Measurements from ENCODE around the gene DCAF7. TPM values are rescaled to one million over a fixed set of nuclear protein-coding genes. Genes with fewer than 3 reads are reported as not detected.

Gene DCAF7
- total RNA-seq, 1 donor from 2014 or later, result 47.0 TPM

DNA sequence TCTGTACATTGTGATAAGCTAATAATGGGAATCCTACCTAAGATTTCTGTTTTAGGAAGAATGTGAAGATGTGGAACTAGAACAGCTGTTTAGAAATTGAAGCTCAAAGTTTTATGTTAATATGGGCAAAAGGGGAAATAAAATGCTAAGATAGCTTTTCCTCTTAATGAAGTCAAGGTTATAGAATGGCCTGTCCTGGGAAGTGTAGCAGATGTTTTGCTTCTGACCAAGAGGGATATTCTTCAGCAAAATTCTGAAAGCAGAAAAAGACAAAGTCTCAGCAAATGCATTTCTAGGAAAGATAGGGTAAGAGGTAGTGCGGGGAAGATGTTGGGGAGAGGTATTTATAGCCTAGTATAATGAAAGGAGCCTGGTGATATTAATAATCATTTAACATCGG, 85.0 kb downstream of the DCAF7 start:
- Histone ChIP-seq H3K4me3 (ENCODE audit: low read depth, low read length) (no peak overlapping the region), H3K27me3 (ENCODE audit: control insufficient read depth, insufficient read depth, low read length) (no peaks in the 10 kb centered on the region), H3K36me3 (ENCODE audit: control insufficient read depth, insufficient read depth, low read length) (no peaks in the 10 kb centered on the region)
- DNase-seq (ENCODE audit: low read depth), result no peak
- TF ChIP-seq, protein P1, sequence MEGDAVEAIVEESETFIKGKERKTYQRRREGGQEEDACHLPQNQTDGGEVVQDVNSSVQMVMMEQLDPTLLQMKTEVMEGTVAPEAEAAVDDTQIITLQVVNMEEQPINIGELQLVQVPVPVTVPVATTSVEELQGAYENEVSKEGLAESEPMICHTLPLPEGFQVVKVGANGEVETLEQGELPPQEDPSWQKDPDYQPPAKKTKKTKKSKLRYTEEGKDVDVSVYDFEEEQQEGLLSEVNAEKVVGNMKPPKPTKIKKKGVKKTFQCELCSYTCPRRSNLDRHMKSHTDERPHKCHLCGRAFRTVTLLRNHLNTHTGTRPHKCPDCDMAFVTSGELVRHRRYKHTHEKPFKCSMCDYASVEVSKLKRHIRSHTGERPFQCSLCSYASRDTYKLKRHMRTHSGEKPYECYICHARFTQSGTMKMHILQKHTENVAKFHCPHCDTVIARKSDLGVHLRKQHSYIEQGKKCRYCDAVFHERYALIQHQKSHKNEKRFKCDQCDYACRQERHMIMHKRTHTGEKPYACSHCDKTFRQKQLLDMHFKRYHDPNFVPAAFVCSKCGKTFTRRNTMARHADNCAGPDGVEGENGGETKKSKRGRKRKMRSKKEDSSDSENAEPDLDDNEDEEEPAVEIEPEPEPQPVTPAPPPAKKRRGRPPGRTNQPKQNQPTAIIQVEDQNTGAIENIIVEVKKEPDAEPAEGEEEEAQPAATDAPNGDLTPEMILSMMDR (IDR thresholded peaks at IDR 0.05; ENCODE audit: insufficient read depth, low read length, poor library complexity, severe bottlenecking), result no peak

- H3K4me3 ChIP-seq (ENCODE audit: low read depth, low read length), result no peak overlapping the region
- no peaks in the 10 kb centered on the region for H3K36me3 ChIP-seq (ENCODE audit: control insufficient read depth, insufficient read depth, low read length)
- TF ChIP-seq, protein P1 (IDR thresholded peaks at IDR 0.05; ENCODE audit: insufficient read depth, low read length, poor library complexity, severe bottlenecking), result no peak
- no peak for DNase-seq (ENCODE audit: low read depth)
- H3K27me3 ChIP-seq (ENCODE audit: control insufficient read depth, insufficient read depth, low read length), result no peaks in the 10 kb centered on the region
Observed at GRCh38 chr17:63635787-63636186, 85.5 kb downstream of the DCAF7 start.

DNA sequence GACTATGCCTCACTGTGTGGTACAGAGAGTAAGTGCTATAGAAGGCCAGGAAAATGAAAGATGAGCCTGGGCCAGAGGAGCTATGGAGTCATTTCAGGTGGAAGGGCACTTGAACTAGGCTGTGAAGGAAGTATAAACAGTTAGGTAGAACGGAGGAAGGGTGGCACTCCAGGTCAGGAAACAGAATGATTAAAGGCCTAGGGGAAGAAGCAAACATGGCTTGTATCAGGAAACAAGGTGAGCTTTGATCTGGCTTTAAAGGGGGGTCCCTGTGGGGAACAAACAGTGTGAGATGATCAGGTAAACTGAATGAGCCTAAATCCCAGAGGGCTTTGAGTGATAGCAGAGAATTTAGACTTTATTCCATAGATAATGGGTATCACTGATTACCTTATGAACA, 88.8 kb downstream of the DCAF7 start:
- Histone ChIP-seq H3K27me3 (ENCODE audit: control insufficient read depth, insufficient read depth, low read length) (no peaks in the 10 kb centered on the region), H3K36me3 (ENCODE audit: control insufficient read depth, insufficient read depth, low read length) (no peaks in the 10 kb centered on the region), H3K4me3 (ENCODE audit: low read depth, low read length) (no peak overlapping the region)
- no peak for DNase-seq (ENCODE audit: low read depth)
- TF ChIP-seq, protein P1 (IDR thresholded peaks at IDR 0.05; ENCODE audit: insufficient read depth, low read length, poor library complexity, severe bottlenecking), result no peak

DNA sequence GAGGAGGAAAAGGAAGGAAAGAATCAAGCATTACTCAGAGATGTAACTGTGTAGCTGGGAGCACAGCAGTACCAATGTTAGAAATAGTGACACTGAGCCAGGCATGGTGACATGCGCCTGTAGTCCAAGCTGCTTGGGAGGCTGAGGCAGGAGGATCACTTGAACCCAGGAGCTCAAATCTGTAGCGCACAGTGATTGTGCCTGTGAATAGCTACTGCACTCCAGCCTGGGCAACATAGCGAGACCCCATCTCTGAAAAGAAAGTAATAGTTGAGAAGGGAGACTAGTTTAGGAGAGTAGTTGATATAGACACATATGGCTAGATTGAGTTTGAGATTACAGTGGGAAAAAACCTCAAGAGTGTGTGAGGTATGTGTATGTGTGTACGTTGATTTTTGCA, 89.8 kb downstream of the DCAF7 start:
- Histone ChIP-seq H3K36me3 (ENCODE audit: control insufficient read depth, insufficient read depth, low read length) (no peaks in the 10 kb centered on the region), H3K4me3 (ENCODE audit: low read depth, low read length) (no peak overlapping the region), H3K27me3 (ENCODE audit: control insufficient read depth, insufficient read depth, low read length) (no peaks in the 10 kb centered on the region)
- TF ChIP-seq, protein P1 (IDR thresholded peaks at IDR 0.05; ENCODE audit: insufficient read depth, low read length, poor library complexity, severe bottlenecking), result no peak
- DNase-seq (ENCODE audit: low read depth), result no peak

- Histone ChIP-seq H3K36me3 (ENCODE audit: control insufficient read depth, insufficient read depth, low read length) (no peaks in the 10 kb centered on the region), H3K27me3 (ENCODE audit: control insufficient read depth, insufficient read depth, low read length) (no peaks in the 10 kb centered on the region), H3K4me3 (ENCODE audit: low read depth, low read length) (no peak overlapping the region)
- no peak for DNase-seq (ENCODE audit: low read depth)
- TF ChIP-seq, protein P1 (IDR thresholded peaks at IDR 0.05; ENCODE audit: insufficient read depth, low read length, poor library complexity, severe bottlenecking), result no peak
Observed at GRCh38 chr17:63641692-63642448, 91.6 kb downstream of the DCAF7 start.

Other genes with a start within 250 kb of the DCAF7 start
- gene CYB561, start 104.2 kb upstream of the DCAF7 start, total RNA-seq, result 19.3 and 26.4 TPM in 2 replicates
- gene ACE, start 73.4 kb upstream of the DCAF7 start, total RNA-seq, result 1.5 and 1.6 TPM in 2 replicates
- 0.07 and 0.21 TPM in 2 replicates for gene KCNH6, start 27.1 kb upstream of the DCAF7 start, total RNA-seq
- gene TACO1, start 50.4 kb downstream of the DCAF7 start, total RNA-seq, result 24.7 and 24.9 TPM in 2 replicates
- gene MAP3K3, start 71.9 kb downstream of the DCAF7 start, total RNA-seq, result 19.8 and 25.1 TPM in 2 replicates
- 153 and 158 TPM in 2 replicates for gene LIMD2, start 149.6 kb downstream of the DCAF7 start, total RNA-seq
- 17.2 and 18.6 TPM in 2 replicates for gene STRADA, start 191.3 kb downstream of the DCAF7 start, total RNA-seq
- gene CCDC47, start 223.1 kb downstream of the DCAF7 start, total RNA-seq, result 39.3 and 49.3 TPM in 2 replicates
- gene DDX42, start 223.7 kb downstream of the DCAF7 start, total RNA-seq, result 55.1 and 55.7 TPM in 2 replicates